T47D (cell line): ENCODE results near the gene HYPK.
A peak's percentile ranks its signal among the peaks of the same experiment; 100 is the strongest.
"Not testable (repeated sequence)": the region's sequence is repeated elsewhere in the genome, so short reads cannot be mapped to it uniquely, and the experiment has no call there.

ENCODE experiments used
- DNase-seq, 2 experiments: peaks; one replicate each; pipeline versions ENCODE4 v3.0.0 to v3.0.0-alpha.2; 2011 to 2012; ENCODE audit warnings: low read depth in 1 of 2, low spot score in 1 of 2
- JUND ChIP-seq: IDR thresholded peaks from 2 replicates; pipeline ENCODE4 v1.6.1; 2012; ENCODE audit warnings: low read depth
- in situ Hi-C: cut with HindIII; loops from 2 replicates; pipeline ENCODE4 v1.10.0; 2016; ENCODE audit warnings: low sequenced_read_pairs, low pct_unique_long_range_greater_than_20kb

The HYPK gene

DNA sequence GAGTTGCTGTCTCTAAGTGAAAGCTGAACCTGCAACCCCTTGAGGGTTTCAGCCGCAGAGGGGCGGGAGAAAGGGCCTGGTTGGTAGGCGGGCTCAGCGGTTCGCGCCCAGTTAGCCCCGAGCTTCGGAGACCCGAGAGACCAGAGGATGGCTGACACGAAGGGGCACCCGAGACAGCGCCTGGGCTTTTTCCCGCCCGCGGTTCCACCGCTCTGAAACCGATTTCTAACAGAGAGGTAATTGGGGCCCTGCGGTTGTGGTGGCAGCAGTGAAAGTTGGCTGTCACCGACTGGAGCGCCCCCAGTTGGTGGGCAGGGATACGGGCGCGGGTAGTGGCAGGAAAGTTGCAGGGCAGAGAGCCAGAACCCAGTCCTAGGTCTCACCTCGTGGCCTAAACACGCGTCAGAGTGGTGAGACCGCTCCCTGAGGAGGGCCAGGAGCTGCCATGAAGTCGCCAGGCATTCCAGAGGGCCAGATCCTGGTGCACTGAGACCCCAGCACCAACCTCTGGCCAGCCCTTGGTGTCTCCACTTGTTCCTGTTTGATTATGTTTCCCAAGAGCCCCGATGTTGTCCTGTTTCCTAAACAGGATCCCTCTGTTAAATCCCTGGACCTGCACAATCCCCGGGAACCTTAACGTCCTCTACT lies 23.0 kb upstream of the HYPK start:
- in situ Hi-C loops = no loop called here
- no peak for TF ChIP-seq JUND
- DNase-seq = peak in 1 of 2 experiments; percentile 87

- in situ Hi-C loops = no loop called here
- no peak for TF ChIP-seq JUND
- DNase-seq = no peak
These were observed 21.4 kb upstream of the HYPK start for GRCh38 chr15:43779016-43779415.

GRCh38 chr15:43789409-43789808 lies 11.0 kb upstream of the HYPK start:
- in situ Hi-C loops = no loop called here
- TF ChIP-seq JUND = no peak
- no peak for DNase-seq

- in situ Hi-C loops = no loop called here
- TF ChIP-seq JUND = no peak
- DNase-seq = peak; percentile 98 to 100
These were observed 8.2 kb upstream of the HYPK start, which contains the start of gene SERF2 for GRCh38 chr15:43791993-43792760. TSS of gene SERF2 (plus strand) at chr15:43792320. CDS start at chr15:43792377, 57 bp downstream.

DNA sequence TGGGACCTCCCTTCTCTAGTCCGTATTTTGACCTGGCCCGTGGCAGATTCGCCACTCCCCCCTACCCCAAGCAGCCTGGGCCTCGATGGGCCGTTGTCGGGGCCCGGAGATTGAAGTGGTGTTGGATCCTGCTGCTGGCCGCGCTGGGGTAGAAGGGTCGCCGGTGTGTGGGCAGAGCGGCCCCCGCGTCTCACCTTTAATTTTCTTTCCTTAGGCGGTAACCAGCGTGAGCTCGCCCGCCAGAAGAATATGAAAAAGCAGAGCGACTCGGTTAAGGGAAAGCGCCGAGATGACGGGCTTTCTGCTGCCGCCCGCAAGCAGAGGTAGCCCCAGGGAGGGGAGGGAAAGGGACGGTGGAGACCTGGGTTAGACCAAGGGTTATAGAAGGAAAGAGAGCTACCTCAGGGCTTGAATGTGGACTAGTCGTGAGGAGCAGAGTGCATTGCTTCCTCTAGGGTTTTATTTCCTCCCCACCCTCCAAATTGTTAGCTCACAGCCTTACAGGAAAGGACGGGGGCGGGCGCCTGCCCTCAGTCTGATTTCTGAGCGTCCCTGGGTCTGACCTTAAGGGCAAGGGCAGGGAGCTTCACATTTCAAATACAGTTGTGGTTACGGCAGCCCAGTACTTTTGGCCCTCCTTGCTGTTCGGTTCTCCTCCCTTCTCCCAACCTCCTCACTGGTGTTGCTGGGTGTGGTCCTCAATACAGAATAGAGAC lies 7.5 kb upstream of the HYPK start:
- no peak for TF ChIP-seq JUND
- DNase-seq = peak in 1 of 2 experiments; percentile 57
- in situ Hi-C loops = no loop called here

GRCh38 chr15:43793647-43794046 lies 6.8 kb upstream of the HYPK start:
- no peak for TF ChIP-seq JUND
- in situ Hi-C loops = no loop called here
- no peak for DNase-seq

GRCh38 chr15:43794269-43795037 lies 5.9 kb upstream of the HYPK start:
- TF ChIP-seq JUND = no peak
- in situ Hi-C loops = no loop called here
- DNase-seq = no peak

DNA sequence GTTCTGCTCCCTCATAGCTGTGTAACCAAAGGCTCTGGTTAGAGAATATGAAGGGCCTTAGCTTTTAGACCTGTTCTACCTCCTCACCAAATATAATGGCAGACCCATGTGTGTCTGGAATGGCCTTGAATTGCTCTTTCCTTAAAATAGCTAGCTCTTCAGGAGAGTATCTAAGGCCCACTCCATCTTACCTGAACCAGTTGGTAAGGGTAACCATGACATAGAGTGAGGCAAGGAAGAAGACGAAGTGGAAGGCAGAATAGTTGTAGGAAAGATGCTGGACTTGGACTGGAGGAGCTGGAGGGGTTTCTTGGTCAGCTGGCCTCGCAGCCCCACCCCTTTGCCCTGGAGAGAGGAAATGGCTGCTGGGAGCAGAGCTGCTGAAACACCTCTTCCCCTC lies 5.2 kb upstream of the HYPK start:
- no peak for TF ChIP-seq JUND
- no peak for DNase-seq
- in situ Hi-C loops = no loop called here

DNA sequence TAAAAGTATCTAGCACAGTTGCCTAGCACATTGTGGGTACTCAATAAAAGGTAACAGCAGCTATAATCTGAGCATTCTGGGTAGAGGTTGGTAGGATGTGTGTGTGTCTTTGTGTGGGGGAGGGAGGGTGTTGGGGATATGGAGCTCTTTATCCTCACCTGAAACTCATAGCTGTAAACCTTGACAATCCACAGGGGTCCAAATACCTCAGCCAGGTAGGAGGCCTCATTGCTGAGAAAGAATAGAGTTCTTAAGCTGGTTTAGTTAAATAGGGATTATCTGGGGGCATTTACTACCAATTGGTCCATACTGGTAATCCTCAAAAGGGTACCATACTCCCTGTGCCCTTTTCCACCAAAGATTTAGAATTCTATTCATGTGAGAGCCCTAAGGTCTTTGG lies 4.4 kb upstream of the HYPK start:
- in situ Hi-C loops = no loop called here
- no peak for DNase-seq

DNA sequence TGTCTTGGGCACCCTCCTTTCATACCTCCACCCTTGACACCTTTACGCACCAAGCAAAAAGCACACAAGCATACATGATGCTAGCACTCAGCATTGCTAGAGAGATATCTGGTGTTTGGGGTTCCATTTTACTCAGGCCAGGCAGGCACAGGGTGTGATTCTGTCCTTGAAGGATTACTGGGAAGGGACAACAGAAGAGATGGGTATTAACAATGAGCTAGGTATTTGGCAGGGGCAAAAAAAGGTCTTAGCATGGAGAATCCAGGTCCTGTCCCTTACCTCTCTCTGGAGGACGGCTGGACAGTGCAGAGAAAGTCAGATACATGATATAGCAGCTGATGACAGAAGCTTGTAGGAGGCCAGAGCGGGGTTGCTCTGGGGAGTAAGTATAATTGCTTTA lies 3.8 kb upstream of the HYPK start:
- TF ChIP-seq JUND = no peak
- no peak for DNase-seq
- in situ Hi-C loops = no loop called here

More for the DNA sequence above, 4.4 kb upstream of the HYPK start:
- no peak for TF ChIP-seq JUND

DNA sequence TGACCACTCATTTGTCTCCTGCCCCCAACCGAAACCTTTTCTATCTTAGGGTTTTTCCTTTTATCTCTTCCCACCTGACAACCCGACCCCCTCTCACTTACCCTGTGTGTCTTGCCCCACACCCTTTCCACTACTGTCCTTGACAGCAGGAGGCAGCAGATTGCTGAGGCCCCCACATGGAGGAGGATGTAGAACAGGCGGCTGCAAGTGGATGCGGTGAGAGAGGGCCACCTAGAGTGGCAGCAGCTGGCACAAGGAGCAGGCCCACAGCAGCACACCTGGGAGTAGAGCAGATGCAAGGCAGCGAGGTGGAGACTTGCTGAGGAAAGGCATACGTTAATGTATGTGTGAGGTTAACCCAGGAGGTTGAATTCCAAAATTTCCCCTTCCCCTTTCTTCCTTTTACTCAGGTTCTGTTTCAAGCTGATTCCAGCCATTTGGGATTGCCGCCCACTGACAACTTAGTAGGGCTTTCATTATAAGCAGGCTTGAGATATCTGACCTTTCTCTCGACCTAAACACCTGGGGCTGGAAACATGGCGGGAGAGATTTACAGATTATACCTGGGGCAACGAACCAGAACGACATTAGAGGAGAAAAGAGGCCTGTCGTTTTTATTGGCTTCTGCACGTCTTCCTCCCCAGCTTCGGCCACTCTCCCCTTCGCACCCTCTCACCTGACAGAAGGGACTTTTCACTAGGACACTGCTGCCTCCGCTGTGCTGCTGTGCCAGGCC lies 1.0 kb upstream of the HYPK start:
- in situ Hi-C loops = no loop called here
- no peak for TF ChIP-seq JUND
- peak in 1 of 2 experiments; percentile 35 for DNase-seq

DNA sequence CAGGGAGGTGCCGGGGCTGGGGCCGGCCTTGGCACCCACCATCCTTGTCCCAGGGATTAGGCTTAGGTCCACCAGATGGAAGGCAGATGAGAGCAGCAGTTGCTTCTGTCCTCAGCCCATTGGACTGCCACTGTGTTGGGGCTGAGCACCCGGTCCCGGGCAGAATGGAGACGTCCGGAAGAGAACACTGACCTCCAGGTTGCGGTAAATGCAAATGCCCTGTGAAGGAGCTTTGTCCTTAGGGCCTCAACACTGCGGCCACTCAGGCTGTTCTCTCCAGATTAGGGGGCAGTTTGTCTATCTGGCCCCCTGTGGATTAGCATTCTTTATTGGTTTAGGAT lies 484 bp upstream of the HYPK start, which contains the start of gene SERINC4:
SERINC4 (minus strand) TSS at position 276 of the 341 bp plus-strand sequence; CDS start at position 42, 234 bp downstream.
- in situ Hi-C loops = no loop called here
- DNase-seq = no peak
- TF ChIP-seq JUND = no peak

GRCh38 chr15:43802676-43803075 lies 2.3 kb downstream of the HYPK start:
- DNase-seq, in situ Hi-C loops: not testable (repeated sequence)
